Lung (tissue), 12 donors: ENCODE measurements around the gene IQSEC1. TPM values are rescaled to one million over a fixed set of nuclear protein-coding genes. Genes with fewer than 3 reads are reported as not detected.

Experiments
- ATAC-seq: fragments of 200-7000 bp; cut with Tn5 transposase; one replicate; pipeline ENCODE4 v1.9.1; 2020; ENCODE audit warnings: moderate number of reproducible peaks; ENCODE audit not compliant: insufficient read depth, low FRiP score
- DNase-seq, 3 donors: peaks; one replicate each; pipeline ENCODE4 v3.0.0-alpha.2; 2013 to 2017
- H3K27ac ChIP-seq, 2 donors: one replicate each; pipeline ENCODE4 v1.5.1; 2013; ENCODE audit warnings: mild to moderate bottlenecking in 2 of 2, moderate library complexity in 2 of 2, control low read depth in 1 of 2, inconsistent platforms in 1 of 2, low read depth in 1 of 2, low read length in 1 of 2
- H3K27me3 ChIP-seq, 3 donors: one replicate each; pipeline ENCODE4 v1.5.1; 2013; ENCODE audit warnings: low read length in 2 of 3; ENCODE audit not compliant: control insufficient read depth in 3 of 3, insufficient read depth in 3 of 3
- H3K36me3 ChIP-seq, 4 donors: one replicate each; pipeline ENCODE4 v1.5.1; 2013; ENCODE audit warnings: low read length in 4 of 4, mild to moderate bottlenecking in 1 of 4, moderate library complexity in 1 of 4; ENCODE audit not compliant: control insufficient read depth in 4 of 4, insufficient read depth in 4 of 4
- H3K4me1 ChIP-seq, 5 donors: one replicate each; pipeline ENCODE4 v1.5.1; 2013; ENCODE audit warnings: low read length in 5 of 5, mild to moderate bottlenecking in 2 of 5, moderate library complexity in 1 of 5; ENCODE audit not compliant: control insufficient read depth in 5 of 5, insufficient read depth in 5 of 5
- H3K4me3 ChIP-seq: one replicate; pipeline ENCODE4 v1.5.1; 2013; ENCODE audit warnings: mild to moderate bottlenecking, control low read depth, moderate library complexity
- H3K9ac ChIP-seq, 2 donors: one replicate each; pipeline ENCODE4 v1.5.1; 2013; ENCODE audit warnings: low read length in 2 of 2, control low read depth in 1 of 2; ENCODE audit not compliant: insufficient read depth in 1 of 2
- H3K9me3 ChIP-seq, 4 donors: one replicate each; pipeline ENCODE4 v1.5.1; 2013; ENCODE audit warnings: low read length in 3 of 4, mild to moderate bottlenecking in 1 of 4, moderate library complexity in 1 of 4; ENCODE audit not compliant: control insufficient read depth in 4 of 4, insufficient read depth in 3 of 4
- CTCF ChIP-seq: IDR thresholded peaks from 2 replicates; pipeline ENCODE4 v1.5.1; 2012; ENCODE audit warnings: mild to moderate bottlenecking; ENCODE audit errors: control extremely low read depth, extremely low read depth
- WGBS, 2 donors: extraction: QIAGEN DNeasy Blood & Tissue Kit; methylation state at CpG; one replicate each; pipeline ENCODE4 v1.1.7; 2013; 5-methylcytosine and 5-hydroxymethylcytosine counted together
- polyA plus RNA-seq, 2 donors: library from polyadenylated mRNA; stranded (reverse); fragments of 200-250 nt; gene quantifications; one replicate each; pipeline ENCODE4 v1.2.1, GENCODE V29; 2013
- total RNA-seq, 2 donors: library from RNA; depleted of rRNA in 1 of 2; stranded (reverse); fragments of >200 nt in 1 of 2; gene quantifications; one replicate each; pipeline ENCODE4 v1.2.1, GENCODE V29; 2014 to 2021
- donor health status: control.
- donor health status: control.
- donor health status: Bipolar disorder and iron deficiency.
- donor health status: healthy.
- donor health status: DM: yes; HTN: yes; CAD: no.

The IQSEC1 gene
- total and polyA plus RNA-seq, 4 donors = 13.9 to 69.1 (median 31.1) TPM

GRCh38 chr3:12964711-12965612 is 108.3 kb downstream of the IQSEC1 start:
- H3K27ac ChIP-seq = peak overlapping the region in 1 of 2 donors; percentile 66
- peaks cover 39 to 60% (median 50%) of the 10 kb centered on the region in 5 donors for H3K4me1 ChIP-seq
- no peak for ATAC-seq
- TF ChIP-seq CTCF = no peak
- no peaks in the 10 kb centered on the region for H3K27me3 ChIP-seq
- no peaks in the 10 kb centered on the region for H3K9me3 ChIP-seq
- no peak for DNase-seq
- peaks cover 0 to 3% (median 1%) of the 10 kb centered on the region in 4 donors for H3K36me3 ChIP-seq
- no peak overlapping the region for H3K4me3 ChIP-seq
- H3K9ac ChIP-seq = peak overlapping the region in 1 of 2 donors; percentile 42
- WGBS, 2 donors = 63 to 79% methylated on average over 11 of the region's 11 CpGs

- peaks cover 34 to 66% (median 46%) of the 10 kb centered on the region in 5 donors for H3K4me1 ChIP-seq
- ATAC-seq = no peak
- H3K9me3 ChIP-seq = no peaks in the 10 kb centered on the region
Measured at GRCh38 chr3:12963922-12964701, 109.1 kb downstream of the IQSEC1 start.

GRCh38 chr3:12963231-12963896 is 109.9 kb downstream of the IQSEC1 start:
- 43 to 56% methylated on average over 7 of the region's 7 CpGs for WGBS, 2 donors
- no peak for TF ChIP-seq CTCF

More at GRCh38 chr3:12963922-12964701, 109.1 kb downstream of the IQSEC1 start:
- Histone ChIP-seq H3K36me3 (peaks cover 0 to 3% (median 1%) of the 10 kb centered on the region in 4 donors), H3K27me3 (no peaks in the 10 kb centered on the region), H3K9ac (peak overlapping the region in 1 of 2 donors; percentile 42), H3K4me3 (no peak overlapping the region), H3K27ac (peak overlapping the region in 1 of 2 donors; percentile 74)
- peak; percentile 27 to 67 (median 53) for DNase-seq
- TF ChIP-seq CTCF = no peak
- 51 to 53% methylated on average over 8 of the region's 8 CpGs for WGBS, 2 donors

More at GRCh38 chr3:12963231-12963896, 109.9 kb downstream of the IQSEC1 start:
- no peaks in the 10 kb centered on the region for H3K9me3 ChIP-seq
- H3K4me3 ChIP-seq = no peak overlapping the region
- no peaks in the 10 kb centered on the region for H3K27me3 ChIP-seq
- H3K27ac ChIP-seq = peak overlapping the region in 1 of 2 donors; percentile 74
- DNase-seq (no peak), ATAC-seq (no peak)
- peaks cover 0 to 3% (median 1%) of the 10 kb centered on the region in 4 donors for H3K36me3 ChIP-seq
- H3K9ac ChIP-seq = no peak overlapping the region
- H3K4me1 ChIP-seq = peaks cover 33 to 70% (median 48%) of the 10 kb centered on the region in 5 donors
